Stimulated activated CD4-positive, alpha-beta T cell treated with anti-CD3 and anti-CD28 coated beads, Interleukin-4, amount 100 ng/mL, for 4 hours (primary cell): ENCODE measurements around the gene FARS2.
"Not testable (repeated sequence)": the region's sequence is repeated elsewhere in the genome, so short reads cannot be mapped to it uniquely, and the experiment has no call there.

Source experiments
- DNase-seq, 2 experiments: peaks; one replicate each; pipeline ENCODE4 v3.0.0-alpha.2; 2020

The FARS2 gene

DNA sequence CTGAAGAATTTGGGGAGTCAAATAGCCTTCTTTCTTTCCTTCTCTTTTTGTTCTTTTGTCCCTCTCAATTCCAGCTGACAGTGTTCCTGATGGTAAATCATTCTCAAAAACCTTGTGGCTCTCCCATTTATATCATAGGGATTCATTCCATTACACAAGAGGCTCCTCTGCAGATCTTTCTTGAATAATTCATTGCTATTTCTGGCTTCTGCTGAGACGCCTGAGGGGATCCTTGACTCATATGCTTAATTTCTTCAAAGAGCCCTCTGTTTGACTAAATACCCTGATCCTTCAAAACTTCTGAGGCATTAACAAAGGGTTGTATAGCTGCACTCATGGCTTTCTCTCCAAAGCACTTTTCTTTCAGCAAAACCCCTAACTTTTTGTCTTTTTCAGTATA is 289.3 kb downstream of the FARS2 start:
- DNase-seq = no peak

DNA sequence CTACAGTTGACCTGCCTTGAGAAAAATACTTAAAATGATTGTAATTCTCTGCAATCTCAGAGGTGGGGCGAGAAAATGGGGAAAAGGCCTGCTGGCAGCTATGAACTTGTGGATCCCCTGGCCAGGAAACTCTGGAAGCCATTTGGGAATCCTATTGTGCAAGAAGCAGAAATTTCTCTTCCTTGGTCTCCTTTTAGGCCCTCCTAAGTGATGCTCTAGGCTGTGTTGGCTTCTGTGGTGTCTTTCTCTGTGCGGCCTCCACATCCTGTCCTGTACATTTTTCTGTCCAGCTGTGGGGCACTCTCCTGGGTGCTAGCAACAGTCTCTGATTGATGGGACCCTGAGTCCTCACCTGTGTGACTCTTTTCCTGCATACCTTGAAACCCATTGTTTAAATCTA is 290.9 kb downstream of the FARS2 start:
- DNase-seq = no peak

DNA sequence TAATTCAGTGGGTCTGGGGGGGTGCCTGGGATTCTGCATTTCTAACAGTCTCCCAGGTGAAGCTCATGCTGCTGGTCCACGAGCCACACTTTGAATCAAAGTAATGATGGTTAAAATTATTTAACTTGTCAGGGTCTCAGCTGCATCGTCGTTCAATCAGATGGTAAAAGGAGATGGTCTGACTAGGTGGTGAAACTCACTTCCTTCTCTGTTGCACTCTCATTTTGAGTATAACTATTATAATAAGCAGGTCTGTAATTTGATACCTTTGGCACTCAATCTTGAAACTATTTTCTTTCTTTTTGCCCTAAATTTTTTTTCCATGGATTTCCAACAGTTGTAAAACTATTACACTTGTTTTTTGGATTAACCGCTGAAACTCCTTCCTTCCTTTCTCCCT is 292.5 kb downstream of the FARS2 start:
- DNase-seq = no peak

DNA sequence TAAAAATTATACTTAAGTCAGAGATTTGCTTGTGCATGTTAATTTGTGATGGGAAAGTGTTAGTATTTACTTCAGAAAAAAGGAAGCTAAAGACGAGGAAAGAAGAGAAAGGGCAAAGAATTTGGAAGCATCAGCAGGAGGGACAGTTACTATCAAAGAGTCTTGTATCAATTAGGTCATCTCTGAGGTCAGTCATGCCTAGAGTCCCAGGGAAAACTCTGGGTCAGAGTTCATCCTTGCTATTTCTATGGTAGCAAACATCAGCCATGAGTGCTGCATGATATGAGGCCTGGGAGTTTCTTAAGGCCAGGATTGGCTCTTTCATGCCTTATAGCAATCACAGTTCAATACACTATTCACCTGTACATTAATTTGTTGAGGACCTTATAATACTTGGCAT is 292.9 kb downstream of the FARS2 start:
- no peak for DNase-seq

DNA sequence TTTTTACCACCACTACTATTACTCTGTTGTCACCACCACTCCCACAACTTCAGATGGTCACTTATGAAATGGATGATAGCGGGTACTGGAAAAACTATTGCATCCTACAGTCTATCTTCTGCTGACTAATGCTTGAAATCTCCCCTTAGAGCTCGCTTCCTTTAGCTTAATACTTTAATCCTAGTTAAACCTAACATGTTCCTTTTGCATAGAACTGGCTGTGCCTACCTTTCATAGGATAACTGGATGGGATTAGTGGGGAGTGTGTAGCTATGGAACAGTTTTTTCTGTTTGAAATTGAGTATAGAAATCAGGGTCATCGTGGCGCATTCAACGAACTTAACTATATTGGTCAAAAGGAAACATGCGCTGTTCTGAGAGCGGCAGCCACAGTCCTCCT is 294.7 kb downstream of the FARS2 start:
- DNase-seq = no peak

DNA sequence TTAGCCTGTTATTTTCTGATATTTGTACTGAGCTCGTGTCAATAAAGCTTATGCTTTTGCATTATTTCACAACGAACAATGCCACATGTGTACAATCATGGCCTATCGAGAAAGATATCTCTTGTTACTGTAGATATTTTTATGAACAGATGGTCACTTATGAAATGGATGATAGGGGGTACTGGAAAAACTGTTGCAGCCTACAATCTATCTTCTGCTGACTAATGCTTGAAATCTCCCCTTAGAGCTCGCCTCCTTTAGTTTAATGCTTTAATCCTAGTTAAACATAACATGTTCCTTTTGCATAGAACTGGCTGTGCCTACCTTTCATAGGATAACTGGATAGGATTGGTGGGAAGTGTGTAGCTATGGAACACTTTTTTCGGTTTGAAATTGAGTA is 296.2 kb downstream of the FARS2 start:
- no peak for DNase-seq

DNA sequence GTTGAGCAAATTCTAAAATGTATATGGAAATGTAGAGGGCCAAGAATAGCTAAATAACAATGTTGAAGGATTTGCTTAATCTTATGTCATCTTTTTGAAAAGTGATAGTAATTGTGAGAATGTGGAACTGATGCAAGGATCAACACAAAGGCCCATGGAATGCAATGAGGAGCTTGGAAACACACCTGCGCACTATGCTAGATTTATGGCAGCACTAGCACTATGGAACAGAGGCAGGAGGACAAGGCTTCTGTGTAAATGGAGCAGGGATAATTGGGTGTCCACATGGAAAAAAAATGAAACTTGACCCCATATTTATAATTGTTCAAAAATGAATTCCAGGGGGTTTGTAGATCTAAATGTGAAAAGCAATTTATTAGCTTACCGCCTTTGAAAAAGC is 298.3 kb downstream of the FARS2 start:
- no peak for DNase-seq

DNA sequence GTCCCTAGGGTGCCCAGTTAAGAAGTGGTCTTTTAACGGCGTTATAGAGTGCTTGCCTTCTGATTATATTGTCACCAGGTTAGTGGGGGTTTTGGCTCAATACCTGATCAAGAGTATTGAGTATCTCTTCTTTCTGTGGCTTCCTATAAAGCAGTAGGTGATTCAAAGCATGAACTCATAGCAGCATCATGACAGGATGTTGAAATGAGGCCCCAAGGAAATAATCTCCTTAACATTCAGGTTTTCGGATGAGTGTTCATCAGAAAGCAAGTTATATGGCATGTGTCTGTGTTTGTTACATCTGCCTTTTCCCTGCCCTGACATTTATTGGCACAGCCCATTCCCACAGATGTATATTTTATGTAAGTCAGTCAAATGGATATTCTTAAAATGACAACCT is 301.0 kb downstream of the FARS2 start:
- no peak for DNase-seq

DNA sequence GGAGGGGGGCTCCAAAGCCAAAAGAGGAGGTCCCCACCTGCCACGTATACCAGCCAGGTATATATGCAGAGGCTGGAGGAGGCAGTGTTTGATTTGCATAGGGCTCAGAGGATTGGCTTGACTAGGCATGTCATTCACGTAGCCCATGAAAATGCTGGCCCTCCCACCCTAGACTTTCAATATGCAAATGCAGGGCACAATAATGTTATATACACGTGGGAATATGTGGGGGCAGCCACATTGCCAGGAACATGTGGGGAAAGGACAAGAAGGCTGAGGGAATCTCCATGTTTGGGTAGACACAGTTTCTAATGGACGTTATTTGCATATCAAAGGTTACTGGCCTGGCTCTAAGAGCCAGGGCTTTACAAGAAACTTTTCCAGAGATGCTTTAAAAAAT is 301.8 kb downstream of the FARS2 start:
- DNase-seq = no peak

DNA sequence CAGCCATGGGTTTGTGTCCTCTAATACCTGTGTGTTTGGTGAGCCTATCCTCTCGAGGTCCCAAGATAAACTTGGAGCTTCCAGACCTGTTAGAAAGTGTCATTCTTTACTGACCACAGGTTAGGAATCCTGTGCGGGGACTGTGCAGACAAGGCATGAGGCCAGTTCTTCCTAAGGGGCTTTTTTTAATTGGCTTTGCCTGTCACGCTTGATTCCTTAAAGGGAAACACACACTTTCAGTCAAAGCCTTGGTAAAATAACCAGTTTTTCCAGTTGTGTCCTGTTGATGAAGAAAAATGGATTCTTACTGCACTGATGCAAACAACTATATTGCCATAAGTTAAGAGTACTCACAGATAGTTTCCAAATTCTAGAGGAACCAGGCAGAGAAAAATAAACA is 303.4 kb downstream of the FARS2 start:
- DNase-seq = not testable (repeated sequence)

DNA sequence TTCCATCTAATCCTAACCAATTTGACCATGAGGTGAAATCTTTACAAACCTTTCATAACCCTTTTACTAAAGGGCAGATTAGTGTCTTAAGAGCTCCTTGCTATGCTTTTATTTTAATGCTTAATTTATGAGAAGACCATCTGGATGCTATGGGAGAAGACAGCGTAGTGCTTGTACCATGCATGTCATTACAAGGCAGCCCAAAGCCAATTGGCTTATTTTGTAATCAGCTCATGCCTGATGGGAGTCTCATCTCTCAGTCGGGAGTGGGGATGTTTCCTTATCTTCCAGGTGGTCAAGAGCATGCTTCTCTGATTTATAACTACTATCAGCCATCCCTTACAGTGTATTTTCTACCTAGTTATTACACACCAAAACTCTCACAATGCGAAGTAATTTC is 304.7 kb downstream of the FARS2 start:
- no peak for DNase-seq

DNA sequence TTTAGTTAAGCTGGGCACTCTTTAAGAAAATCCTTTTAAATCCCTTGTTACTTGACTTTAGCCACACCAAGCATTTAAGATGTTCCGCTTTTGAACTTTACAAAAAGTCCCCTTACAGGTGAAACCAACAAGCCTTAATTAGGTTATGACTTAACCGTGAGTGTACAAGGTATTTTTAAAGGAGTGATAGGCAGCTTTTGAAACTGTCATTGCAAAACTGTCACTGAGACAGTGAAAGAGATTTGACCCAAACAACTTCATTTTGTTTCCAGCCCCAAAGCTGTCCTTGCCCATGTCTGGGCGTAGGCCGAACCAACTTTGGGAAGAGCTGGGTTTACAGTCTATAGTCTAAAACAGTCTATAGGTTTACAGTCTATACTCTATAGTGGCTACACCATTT is 305.4 kb downstream of the FARS2 start:
- DNase-seq = no peak

DNA sequence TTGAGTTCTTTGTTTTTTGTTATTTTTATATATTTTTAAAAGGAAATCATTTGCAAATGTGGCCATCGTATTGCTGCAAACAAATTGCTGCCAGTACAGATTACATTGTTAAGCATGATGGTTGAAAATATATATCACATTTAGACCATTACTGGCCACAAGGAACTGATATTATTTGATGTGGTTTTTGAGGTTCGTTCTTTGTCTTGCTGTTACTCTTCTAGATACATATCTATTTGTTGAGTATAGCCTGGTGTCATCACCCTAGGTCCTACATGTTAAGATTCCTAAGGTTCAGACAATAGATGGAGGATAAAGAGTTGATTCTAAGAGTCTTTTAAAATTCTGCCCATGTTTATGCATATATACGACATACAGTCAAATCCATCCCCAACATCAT is 306.0 kb downstream of the FARS2 start:
- DNase-seq = no peak

DNA sequence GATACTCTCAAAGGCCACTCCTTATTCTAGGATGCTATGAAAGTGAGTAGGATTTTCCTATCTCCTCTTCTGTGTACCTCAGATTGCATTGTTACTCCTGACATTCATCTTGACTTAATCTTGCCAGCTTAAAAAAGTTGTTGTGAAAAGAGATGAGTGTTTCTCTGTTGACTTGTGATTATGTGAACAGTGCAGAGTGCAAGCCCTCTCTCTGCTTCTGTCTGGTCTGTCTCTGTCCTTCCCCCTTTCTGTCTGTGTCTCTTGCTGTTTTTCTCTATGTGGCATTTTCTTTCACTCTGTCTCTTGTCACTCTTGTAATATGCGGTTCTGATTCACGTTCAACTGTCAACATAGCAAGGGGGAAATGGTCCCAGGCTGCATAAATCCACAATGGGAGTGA is 306.6 kb downstream of the FARS2 start:
- DNase-seq = no peak

DNA sequence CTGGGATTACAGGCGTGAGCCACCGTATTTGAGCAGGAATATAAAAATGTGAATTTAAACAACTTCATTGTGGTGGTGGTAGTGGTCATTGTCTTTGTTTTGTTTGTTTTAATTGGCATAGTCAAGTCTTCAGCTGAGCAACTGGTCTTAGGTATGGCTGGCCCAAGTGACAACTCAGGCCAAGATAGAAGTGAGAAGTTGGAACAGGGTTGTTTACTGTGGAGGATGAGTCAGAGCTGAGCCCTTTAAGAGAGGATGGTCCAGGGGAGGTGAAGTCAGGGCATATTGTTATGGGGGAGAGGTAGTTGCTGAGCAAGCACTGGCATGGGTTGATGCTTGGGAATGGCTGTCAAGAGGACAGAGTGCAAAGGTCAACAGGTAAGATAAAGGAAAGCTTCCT is 308.2 kb downstream of the FARS2 start:
- no peak for DNase-seq

DNA sequence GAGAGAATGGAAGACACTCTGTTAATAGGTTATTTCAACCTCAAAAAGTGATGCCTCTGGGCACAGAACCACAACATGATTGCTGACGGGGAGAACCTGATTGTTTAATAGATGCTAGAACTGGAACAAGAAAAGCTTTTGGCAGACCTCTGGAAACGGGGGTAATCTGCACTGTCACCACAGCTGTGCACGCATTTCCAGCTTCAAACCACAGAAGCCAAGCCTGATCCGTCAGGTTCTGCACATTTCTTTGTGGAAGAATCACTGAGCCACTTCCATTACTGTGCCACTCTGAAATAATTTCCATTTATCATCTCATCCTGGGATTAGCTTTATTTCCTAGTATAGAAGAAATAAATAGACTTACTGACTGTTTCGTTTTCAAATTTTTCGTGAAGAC is 309.3 kb downstream of the FARS2 start:
- no peak for DNase-seq

DNA sequence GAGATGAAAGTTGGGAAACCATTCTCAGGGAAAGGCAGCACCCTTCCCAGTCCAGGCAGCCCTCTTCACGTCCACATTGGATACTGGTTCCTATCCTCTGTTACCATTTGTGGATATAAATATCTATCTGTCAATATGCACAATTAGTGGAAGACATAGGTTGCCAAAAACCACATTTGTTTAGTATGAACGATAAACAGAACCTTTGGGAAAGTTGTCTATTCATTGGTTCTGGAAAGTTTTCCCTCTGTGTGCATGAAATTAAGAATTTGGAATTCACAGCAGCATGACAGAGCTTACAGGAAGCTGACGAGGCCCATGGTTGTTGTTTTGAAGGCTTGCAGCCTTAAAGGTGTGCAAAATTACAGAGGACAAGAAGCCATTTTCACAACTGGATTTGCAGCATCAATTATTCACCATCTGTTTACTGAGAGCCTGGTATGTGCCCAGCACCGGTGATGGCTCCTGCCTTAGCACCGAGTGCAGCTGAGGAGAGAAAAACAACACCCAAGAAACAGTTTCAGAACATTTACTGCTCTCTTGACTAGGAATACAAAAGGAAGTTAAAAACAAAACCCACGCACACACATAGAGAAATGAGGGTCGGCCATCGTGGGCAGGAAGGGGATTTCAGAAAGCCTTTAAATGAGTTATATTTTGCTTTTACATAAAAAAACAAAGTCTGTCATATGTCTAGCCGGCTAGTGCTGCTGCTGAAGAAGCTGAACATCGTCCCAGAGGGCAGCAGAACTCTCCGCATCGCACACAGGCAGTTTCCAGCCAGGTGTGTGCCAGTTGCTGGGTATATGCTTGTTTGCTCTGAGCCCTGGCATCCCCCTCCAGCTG is 319.6 kb downstream of the FARS2 start:
- no peak for DNase-seq

DNA sequence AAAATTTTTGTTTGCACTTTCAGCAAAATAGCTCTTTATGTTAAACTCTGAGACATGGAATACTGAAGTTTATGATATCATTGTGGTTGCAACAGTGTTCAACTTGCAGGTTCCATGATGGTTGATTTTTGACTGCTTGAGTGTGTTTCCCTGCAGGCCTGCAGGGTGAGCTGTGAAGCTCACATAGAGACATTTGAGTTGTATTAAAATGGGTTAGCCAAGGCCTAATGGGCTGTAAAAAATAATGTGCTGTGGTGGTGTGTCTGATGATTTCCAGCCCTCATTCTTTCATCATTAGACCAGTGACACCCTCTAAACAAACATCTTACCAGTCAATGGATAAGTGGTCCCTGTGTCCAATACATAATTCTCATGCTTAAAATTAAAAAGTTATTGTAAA is 321.4 kb downstream of the FARS2 start:
- DNase-seq = no peak

DNA sequence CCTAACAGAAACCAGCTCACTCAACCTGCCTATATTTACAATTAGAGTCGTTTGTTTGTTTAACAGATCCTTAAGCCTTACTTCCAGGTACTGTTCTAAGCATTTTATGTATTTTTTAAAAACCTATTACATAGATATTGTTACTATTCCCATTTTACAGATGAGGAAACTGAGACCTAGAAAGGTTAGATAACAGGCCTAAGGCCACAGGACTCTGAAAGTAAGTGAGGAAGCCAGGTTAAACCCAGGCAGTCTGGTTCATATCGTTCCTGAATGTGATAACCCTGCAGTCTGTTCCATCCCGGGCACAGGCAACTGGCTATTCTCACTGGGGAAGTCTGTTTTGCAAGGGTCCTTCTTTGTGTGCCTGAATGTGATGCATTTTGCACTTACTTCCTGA is 322.2 kb downstream of the FARS2 start:
- DNase-seq = no peak

DNA sequence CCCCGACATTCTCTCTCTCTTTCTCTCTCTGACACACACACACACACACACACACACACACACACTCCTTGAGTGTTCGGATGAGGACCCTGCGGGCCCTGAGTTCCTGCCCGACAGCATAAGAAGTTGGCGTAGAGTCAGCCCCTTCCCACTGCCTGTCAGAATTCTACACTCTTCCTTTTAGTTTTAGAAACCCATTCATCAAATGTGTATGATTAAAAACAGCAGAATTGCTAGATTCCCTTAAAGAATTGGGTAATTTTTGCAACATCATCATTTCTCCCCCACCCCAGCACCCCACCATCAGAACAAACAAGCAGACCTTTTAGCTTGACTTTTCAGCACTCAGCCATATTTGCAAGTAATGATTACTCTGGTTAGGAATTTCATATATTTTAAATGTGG is 322.8 kb downstream of the FARS2 start:
- DNase-seq = no peak

DNA sequence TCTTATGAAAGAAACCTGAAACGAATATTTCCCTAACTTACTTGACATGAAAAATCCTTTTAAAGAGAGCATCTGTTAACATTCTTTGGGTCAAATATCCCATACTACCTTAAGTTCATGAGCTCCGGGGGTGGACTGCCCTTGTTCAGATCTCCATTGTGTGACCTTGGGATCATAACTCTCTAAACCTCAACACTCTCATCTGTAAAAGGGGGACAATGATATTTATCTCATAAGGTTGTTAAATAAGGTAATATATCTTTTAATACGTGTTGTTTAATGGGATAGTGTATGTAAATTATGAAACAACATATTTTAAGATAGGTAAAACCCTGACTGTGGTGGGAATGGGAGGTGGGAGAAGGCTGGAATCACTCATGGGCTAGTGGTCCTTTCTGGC is 326.3 kb downstream of the FARS2 start:
- DNase-seq = no peak

DNA sequence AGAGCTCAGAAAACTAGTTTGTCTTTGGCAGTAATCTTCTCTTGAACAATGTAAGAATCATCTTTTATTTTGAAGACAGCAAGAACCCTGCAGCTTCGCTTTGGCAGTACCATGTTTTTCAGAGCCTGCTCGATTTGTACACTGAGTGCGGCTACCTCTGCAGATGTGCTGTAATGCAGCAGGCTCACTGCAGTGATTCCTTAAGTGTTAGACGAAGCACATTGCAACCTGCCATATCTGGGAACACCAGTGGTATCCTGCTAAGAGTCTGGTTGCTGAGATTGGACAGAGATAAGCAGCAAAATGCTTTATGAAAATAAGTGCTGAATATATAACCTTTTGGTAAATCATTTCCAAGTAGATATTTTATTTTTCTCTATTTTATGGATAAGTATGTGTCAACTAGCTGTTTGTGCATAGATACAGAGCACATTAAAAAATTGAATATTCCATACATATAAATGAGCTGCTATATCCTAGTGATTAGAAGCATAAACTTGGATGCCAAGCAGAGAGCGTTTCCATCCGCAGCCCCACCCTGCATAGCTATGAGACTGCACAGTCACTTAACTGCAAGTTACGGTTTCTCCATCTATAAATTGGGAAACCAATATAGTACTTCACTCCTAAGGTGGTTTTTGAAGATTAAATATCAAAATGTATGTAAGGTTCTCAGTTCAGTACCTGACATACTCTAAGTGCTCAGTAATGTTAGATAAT is 328.3 kb downstream of the FARS2 start:
- no peak for DNase-seq

DNA sequence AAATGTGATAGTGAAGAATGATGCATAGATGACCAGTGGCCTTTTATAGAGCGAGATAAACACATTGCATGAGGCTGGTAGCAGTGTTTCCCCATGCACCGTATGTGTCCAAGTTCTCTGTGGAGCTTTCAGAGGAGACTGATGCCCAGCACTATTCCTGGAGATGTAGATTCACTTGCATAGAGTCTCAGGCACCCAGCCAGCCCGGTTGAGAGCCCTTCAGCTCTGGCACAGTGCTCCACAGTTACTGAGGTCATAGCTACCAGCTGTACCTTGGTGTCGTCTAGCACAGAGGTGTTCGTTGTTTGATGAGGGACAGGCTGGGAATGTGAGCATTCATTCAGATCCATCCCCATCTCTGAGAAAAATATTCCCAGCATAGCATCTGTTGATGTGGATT is 328.9 kb downstream of the FARS2 start:
- DNase-seq = no peak

DNA sequence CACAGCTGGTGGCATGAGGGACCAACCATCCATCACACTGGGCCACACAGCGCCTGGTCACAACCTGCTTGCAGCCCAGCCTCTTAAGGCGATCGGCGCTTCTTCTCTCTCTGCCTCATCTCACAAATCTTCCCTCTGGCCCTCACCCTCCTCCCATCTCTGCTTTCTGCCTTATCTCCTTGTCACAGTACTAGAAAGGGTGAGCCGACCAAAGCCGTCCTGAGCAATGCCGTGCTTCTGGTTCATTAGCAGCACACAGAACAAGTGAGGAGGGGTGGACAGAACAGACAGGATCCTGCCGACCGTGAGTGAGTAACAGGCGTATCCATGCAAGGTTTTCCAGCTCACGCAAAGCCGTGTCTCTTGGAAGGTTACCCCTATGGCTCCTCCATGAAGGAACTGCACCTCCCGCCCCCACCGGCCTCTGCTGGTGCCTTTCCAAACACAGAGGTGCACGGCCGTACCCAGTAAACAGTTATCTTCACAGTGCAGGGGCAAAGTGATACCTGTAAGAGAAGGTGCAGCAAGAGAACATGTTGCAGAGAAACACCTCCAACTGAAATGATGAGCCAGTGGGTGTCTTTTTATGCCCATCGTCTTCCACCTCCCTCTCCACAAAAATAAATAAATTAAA is 331.7 kb downstream of the FARS2 start:
- DNase-seq = no peak
